HG03025 (cell line): ENCODE data around the gene EDIL3.

Source experiments
- ATAC-seq: cut with Tn5 transposase; IDR thresholded peaks from one replicate; pipeline ENCODE4 v1.9.1; 2021; ENCODE audit warnings: mild to moderate bottlenecking, moderate library complexity; ENCODE audit not compliant: unreplicated experiment, low FRiP score

EDIL3 gene

GRCh38 chr5:83988293-83988685 lies 396.4 kb downstream of the EDIL3 start:
- ATAC-seq = no peak

DNA sequence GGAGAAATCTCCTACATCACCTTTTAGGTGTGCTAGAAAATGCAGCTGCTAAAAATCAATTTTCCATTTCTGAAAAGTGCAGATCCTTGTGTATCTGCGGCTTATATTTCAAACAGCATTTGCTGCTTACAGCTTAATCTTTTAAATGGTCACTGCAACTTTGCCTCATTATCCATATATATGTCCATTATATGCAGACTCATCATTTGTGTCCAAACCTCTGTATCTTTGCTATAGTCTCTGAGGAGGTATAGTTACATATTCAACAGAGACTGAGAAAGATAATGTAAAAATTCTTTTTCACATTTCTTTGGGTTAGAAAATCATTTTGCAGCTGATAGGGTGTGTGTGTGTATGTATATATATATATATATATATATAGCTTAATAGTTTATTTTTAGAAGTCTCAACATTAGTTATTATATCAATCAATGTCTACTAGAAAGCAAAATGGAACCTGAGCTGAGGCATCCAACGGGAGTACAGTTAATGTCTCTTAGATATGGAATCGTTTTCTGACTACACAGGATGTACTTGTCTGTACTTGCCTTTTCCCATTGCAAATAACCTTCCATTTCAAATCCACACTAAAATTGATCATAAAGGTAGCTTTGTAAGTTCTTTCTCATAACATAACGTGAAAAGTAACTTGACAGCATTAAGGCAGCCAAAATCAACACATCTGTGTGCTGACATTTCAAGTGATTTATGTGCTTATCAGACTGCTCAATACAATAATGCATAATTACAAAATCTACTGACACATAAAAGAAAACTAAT lies 397.0 kb downstream of the EDIL3 start:
- no peak for ATAC-seq

DNA sequence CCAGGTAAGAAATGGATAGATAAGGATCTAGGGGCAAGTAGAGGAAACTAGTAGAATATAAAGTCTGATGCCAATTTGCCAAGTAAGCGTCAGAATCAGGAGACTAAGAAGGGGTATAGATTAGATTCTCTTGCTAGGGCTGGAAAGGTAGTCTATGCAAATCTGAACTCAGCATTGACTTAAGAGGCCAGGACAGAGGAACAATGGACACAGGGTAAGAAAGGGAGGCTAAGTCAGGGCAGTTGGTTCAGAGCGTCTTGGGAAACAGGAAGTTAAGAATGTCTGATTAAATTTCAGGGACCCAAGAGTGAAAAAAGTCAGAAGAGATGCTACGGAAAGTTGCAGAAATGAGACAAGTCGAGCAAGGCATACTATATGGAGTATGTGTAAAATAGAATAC lies 400.8 kb downstream of the EDIL3 start:
- no peak for ATAC-seq

DNA sequence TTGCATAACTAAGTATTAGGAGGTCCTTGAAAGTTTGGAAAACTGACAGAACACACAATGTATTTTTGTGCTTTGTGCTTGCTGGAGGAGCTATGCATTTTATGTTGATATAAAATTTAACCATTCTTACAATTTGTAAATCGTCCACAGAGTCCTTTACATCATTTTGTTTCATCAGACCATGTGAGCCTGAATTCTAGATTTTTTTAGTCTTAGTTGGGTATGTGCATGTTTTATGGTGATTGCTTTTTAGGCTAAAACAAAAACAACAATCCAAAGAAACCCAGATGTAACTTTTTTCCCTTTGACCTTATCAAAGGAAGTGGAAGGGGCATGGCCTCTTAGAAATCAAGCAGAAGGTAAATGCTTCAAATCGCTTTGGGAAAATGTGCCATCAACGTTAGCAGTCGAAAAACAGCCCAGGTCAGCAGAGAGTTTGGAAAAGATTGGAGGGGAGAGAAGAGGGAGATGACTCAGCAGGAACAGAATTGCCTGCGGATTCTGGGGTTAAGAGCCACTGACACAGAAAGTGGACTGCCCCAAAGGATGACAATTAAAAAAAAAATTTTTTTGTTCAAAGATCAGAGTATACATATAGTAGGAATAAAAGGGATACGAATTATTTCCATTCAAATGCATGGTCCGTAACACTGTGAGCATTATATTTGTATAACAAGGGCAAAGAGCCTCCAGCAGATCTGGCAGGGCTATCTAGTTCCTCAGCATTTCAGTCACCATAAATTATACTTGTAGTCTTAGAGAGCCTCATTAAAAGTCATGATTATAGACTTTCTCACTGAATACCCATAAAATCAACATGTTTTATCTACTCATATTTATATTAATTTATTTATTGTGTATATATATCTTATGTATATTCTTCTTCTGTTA lies 410.5 kb downstream of the EDIL3 start:
- ATAC-seq = no peak

- ATAC-seq = no peak
Observed at GRCh38 chr5:83972909-83973308, 411.8 kb downstream of the EDIL3 start.

DNA sequence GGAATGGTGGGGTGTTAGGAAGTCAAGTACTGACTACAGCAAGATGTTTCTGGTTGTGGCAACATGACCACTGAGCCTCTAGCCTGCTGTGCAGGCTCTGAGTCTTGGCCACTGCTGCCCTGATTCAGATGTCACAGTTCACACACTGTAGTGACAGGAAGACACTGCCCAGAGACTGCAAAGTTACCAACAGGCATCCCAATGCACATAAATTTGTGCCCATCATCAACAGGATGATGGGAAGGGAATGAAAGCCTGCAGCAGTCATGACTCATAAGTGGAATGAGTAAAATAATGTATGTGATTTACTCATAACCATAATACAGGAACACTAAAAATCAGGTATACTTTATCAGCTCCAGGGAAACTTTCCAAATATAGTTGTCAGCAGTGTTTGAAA lies 412.4 kb downstream of the EDIL3 start:
- no peak for ATAC-seq

DNA sequence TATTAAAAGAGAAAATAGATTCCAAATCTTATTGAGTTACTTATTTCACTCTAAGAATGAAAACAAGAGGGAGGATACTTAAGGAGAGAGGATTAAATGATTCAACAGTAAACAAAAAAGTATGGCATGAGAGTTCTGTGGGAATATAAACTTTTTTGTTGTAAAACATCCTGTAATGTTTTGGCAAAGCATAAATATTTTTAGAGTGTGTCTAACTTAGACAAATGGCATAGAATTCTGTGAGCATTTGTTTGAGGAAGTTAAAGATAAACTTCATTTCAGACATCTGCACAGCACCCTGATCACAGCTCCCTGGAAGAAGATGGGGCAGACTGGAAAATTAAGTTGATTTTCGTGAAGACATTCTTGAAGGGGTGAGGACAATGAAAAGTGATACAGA lies 417.3 kb downstream of the EDIL3 start:
- no peak for ATAC-seq

- no peak for ATAC-seq
Observed at GRCh38 chr5:83965441-83965840, 419.2 kb downstream of the EDIL3 start.

DNA sequence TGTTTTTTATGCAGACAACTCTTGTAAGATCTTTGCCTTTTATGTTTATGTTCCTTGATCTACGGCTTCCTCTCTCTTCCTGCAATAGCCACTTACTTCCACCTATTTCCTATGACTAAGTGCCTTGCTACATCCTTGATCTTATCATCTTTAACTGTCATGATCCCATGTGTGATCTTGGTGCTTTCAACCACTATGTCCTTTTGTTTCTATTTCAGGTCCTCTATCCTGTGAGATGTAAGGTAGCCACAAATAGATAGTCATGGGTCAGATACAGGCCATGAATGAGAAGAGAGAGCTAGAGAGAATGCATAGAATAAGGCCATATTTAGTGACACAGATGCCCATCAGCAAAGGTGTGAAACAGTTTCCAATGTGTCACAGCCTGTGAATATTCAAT lies 420.4 kb downstream of the EDIL3 start:
- ATAC-seq = no peak

GRCh38 chr5:83957188-83957587 lies 427.5 kb downstream of the EDIL3 start:
- no peak for ATAC-seq

GRCh38 chr5:83956386-83956785 lies 428.3 kb downstream of the EDIL3 start:
- ATAC-seq = no peak

GRCh38 chr5:83955916-83956315 lies 428.8 kb downstream of the EDIL3 start:
- ATAC-seq = no peak

DNA sequence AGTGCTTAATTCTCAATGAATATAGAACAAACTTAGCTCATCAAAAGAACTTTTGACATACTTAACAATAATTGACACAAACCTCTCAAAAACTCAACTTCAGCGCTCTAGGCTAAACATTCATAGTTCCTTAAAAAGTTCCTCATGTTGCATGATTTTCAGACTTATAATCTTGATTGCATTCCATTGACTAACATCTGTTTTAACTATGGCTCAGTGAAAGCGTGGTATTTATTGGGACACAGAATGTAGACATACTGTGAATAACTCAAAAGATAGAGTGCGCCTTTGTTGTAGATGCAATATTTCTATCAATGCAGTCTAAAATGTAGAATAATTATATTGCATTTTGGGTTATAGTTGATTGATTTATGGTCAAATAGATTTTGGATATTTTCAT lies 436.9 kb downstream of the EDIL3 start:
- no peak for ATAC-seq

- ATAC-seq = no peak
Observed at GRCh38 chr5:83946516-83946915, 438.2 kb downstream of the EDIL3 start.

DNA sequence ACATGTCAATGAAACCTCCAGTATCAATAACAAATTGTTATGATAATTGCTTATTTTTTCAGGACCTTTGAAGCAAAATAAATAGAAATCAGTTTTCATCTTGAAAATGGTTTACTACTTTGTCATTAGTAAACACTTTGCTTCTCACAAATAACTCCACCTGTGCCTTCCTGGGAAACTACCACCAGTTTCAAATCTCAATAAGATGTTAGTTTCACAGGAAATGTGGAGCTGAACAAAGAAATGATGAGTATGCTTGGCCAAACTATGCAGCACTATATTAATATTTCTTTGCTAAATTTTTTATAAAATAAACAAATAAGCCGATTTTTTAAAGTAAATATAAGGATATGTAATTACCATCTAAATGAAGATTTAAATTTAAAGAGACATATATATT lies 442.5 kb downstream of the EDIL3 start:
- ATAC-seq = no peak

DNA sequence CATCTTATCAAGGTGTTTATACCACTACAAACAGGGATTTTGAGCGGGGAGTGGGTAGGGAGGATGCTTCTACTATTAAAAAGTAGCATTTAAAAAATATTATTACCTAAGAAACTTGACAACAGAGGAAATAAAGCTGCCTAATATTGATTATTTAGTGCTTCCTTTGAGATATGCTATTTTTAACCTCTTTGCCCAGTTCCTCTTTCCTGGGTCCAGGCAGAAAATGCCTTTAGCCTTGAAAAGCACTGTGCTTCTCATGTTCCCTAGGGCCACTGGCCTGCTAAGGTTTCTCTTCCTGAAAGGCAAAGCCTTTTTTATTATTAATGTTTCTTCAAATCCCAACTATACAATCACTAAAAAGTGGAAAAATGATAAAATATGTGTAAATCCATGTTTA lies 446.8 kb downstream of the EDIL3 start:
- no peak for ATAC-seq

DNA sequence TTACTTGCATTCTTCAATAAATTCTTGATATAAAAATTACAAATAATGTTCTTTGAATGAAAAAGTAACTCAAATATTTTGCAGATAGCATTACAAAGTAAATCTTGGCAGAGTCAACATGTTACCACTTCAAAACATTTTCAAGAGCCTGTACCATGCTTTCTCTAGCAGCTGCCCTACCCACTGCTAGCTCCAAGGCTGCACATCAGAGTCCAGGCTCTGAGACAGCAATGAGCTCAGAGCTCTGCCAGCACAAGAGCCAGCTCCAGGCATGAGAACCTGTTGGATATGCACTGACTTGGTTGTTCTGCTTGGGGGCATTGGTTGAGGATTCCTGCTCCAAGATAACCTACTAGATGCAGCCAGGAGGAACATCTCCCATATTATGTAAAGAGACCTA lies 452.7 kb downstream of the EDIL3 start:
- no peak for ATAC-seq

DNA sequence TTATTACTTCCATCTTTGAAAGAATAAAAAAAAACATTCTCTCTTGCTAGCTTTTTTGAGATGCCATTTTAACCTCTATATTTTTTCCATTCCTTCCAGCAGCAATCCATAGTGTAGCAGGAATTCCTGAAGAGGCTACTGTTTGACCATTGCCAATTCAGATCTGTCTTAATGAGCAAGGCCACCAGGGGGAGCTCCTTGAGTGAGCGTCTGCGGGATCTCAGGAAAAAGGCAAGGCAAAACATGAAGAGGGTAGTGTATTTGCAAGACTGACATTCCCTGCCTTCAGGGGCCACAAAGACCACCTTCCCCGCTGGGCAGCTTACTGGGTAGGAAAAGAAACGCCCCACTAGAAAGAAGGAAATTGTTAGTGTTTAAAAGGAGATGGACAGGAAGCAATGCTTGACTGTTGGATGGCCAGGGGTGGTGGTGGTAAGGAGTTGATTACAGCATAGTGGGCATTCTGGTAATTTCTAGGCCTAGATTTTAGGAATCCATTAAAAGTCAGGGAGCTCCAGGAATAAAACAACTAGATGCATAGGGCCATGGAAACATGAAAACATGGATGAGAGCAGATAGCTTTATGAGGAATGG lies 457.4 kb downstream of the EDIL3 start:
- ATAC-seq = peak; percentile 55

- no peak for ATAC-seq
Observed at GRCh38 chr5:83925955-83926337, 458.7 kb downstream of the EDIL3 start.

DNA sequence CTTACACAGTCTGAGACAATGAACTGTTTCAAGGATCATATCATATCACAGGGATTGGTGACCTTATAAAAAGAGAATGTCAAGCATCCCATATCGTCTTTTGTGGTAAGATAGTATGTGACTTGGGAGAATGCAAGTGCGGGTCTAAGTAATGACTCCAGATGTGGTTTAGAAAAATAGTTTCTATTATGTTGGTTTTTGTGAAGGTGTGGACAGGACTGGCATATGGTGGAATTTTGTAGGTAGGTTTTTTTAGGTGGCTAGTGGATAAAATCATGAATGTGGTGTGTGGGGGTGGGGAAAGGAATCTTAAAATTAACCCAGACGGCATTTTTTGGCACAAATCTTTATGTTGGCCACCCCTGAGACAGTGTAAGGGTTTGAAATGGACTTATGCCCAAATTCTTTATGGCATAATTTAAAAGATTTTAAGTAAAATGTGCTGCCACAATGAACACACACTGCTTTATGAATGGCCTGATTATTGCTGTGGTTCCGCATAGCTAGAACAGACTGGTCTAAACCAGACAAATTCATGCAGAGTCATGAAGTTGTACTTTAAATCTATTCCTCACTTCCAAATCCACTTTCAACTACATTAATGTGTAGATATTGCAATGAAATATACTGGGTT lies 459.2 kb downstream of the EDIL3 start:
- no peak for ATAC-seq

DNA sequence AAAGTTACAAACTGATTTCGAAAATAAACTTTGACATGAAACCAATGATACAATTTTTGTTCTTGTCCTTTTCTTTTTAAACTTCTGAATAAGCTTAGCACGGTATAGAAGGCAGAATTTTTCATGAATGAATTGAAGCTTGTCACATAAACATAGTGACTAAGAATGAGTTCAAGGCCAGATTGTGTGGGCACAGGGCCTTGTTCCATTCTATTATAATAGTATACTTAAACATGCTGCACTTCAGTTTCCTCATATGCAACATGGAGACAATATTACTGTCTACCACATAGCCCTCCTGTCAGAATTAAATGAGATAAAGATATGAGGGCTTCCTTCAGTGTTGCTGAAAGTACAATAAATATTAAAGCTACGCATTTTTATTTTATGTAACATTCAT lies 459.8 kb downstream of the EDIL3 start:
- no peak for ATAC-seq
